Endothelial cell of umbilical vein (primary cell): ENCODE measurements around the gene SPG11. TPM values are rescaled to one million over a fixed set of nuclear protein-coding genes. Genes with fewer than 3 reads are reported as not detected.

Experiments used
- BruUV-seq: library from RNA; stranded (reverse); fragments of 400-500 nt; replicated peaks from 2 replicates; lab custom pipeline; 2021; lab: Mats Ljungman, UMichigan
- CTCF ChIA-PET: fragments of 300-600, 350-600 bp; sonication (Branson Sonifier 250); formaldehyde crosslinking; loops from one replicate; lab custom pipeline; 2021; ENCODE audit warnings: antibody characterized with exemption, inconsistent platforms; lab: Charles Lee
- POLR2A ChIA-PET: fragments of 300-600, 350-600 bp; sonication (Branson Sonifier 250); formaldehyde crosslinking; loops from one replicate; lab custom pipeline; 2021; ENCODE audit warnings: antibody characterized with exemption, inconsistent platforms; lab: Charles Lee
- DNase-seq: peaks from one replicate; pipeline ENCODE4 v3.0.0-alpha.2; 2011; ENCODE audit warnings: low read depth, low spot score
- FAIRE-seq: peaks from 2 replicates; lab custom pipeline; 2011; peaks lifted over from hg19 to GRCh38; lab: Jason Lieb, UNC
- H2AFZ ChIP-seq: 2 replicates; pipeline ENCODE4 v1.6.0; 2012; ENCODE audit warnings: low read depth, low read length, control low read depth, inconsistent platforms
- H3K27ac ChIP-seq: 2 replicates; pipeline ENCODE4 v1.5.1; 2011; ENCODE audit warnings: low read depth, mild to moderate bottlenecking, control low read depth, low read length, moderate library complexity; ENCODE audit not compliant: insufficient read depth
- H3K27me3 ChIP-seq, 2 experiments: 2 replicates each; pipeline versions ENCODE4 v1.6.0 to v1.6.1; 2011; ENCODE audit warnings: low read length in 2 of 2, mixed read lengths in 1 of 2; ENCODE audit not compliant: control insufficient read depth in 2 of 2, insufficient read depth in 2 of 2
- H3K36me3 ChIP-seq, 2 experiments: 2 replicates in 1 of 2; 3 replicates in 1 of 2; pipeline ENCODE4 v1.5.1; 2011; ENCODE audit warnings: low read length in 2 of 2, mild to moderate bottlenecking in 1 of 2, moderate library complexity in 1 of 2; ENCODE audit not compliant: control insufficient read depth in 2 of 2, insufficient read depth in 2 of 2; ENCODE audit errors: extremely low read depth in 1 of 2
- H3K4me1 ChIP-seq: 3 replicates; pipeline ENCODE4 v1.5.1; 2011; ENCODE audit warnings: mild to moderate bottlenecking, low read length; ENCODE audit not compliant: control insufficient read depth, insufficient read depth; ENCODE audit errors: extremely low read depth
- H3K4me2 ChIP-seq: 2 replicates; pipeline ENCODE4 v1.6.1; 2011; ENCODE audit warnings: low read length, control low read depth, mixed read lengths; ENCODE audit not compliant: insufficient read depth
- H3K4me3 ChIP-seq, 3 experiments: fragments of 200-600 bp in 1 of 3; sonication (generic), shearing (Covaris generic) in 1 of 3; replicated peaks in 1 of 3; 2 replicates each; pipeline ENCODE4 v1.5.1; 2011 to 2016; ENCODE audit warnings: control low read depth in 3 of 3, low read length in 3 of 3, mild to moderate bottlenecking in 2 of 3, inconsistent platforms in 1 of 3, low read depth in 1 of 3, moderate library complexity in 1 of 3; ENCODE audit not compliant: insufficient read depth in 1 of 3
- H3K79me2 ChIP-seq: 2 replicates; pipeline ENCODE4 v1.6.0; 2012; ENCODE audit warnings: low read length, inconsistent platforms; ENCODE audit not compliant: control insufficient read depth, insufficient read depth
- H3K9ac ChIP-seq: replicated peaks from 2 replicates; pipeline ENCODE3; 2011; ENCODE audit warnings: low read length, control low read depth; ENCODE audit not compliant: insufficient read depth; ENCODE audit errors: extremely low read depth
- H3K9me1 ChIP-seq: replicated peaks from 3 replicates; pipeline ENCODE4 v1.6.0; 2011; ENCODE audit warnings: mild to moderate bottlenecking, low read length; ENCODE audit not compliant: control insufficient read depth, insufficient read depth; ENCODE audit errors: extremely low read depth
- H3K9me3 ChIP-seq: replicated peaks from 2 replicates; pipeline ENCODE4 v1.5.1; 2012; ENCODE audit warnings: low read length, inconsistent platforms; ENCODE audit not compliant: control insufficient read depth, insufficient read depth
- H4K20me1 ChIP-seq: replicated peaks from 2 replicates; pipeline ENCODE3; 2011; ENCODE audit warnings: mild to moderate bottlenecking, low read length; ENCODE audit not compliant: control insufficient read depth, insufficient read depth; ENCODE audit errors: extremely low read depth
- FOS ChIP-seq: IDR thresholded peaks from 2 replicates; pipeline ENCODE4 v1.6.1; 2011; ENCODE audit warnings: mild to moderate bottlenecking, low read length, moderate library complexity, borderline replicate concordance; ENCODE audit not compliant: insufficient read depth
- JUN ChIP-seq: IDR thresholded peaks from 2 replicates; pipeline ENCODE4 v1.6.1; 2011; ENCODE audit warnings: borderline replicate concordance, low read depth; ENCODE audit not compliant: insufficient read length, insufficient read depth
- MAX ChIP-seq: IDR thresholded peaks from 2 replicates; pipeline ENCODE4 v1.6.1; 2011; ENCODE audit not compliant: insufficient read depth, insufficient read length
- POLR2A ChIP-seq: IDR thresholded peaks from 2 replicates; pipeline ENCODE4 v1.6.1; 2012; ENCODE audit warnings: low read depth, mild to moderate bottlenecking, control low read depth, low read length
- dilution Hi-C: fragments of 300-500 bp; cut with MboI; formaldehyde crosslinking; loops from one replicate; pipeline ENCODE4 v1.15.0; 2019; ENCODE audit warnings: low sequenced_read_pairs; ENCODE audit not compliant: extremely low pct_ligation_motif_present
- intact Hi-C: fragments of 100-400 bp; cut with micrococcal nuclease; formaldehyde crosslinking; loops from one replicate; pipeline ENCODE4 v1.10.0; 2022
- polyA plus RNA-seq, 4 experiments: library from polyadenylated mRNA; depleted of rRNA in 3 of 4; stranded (reverse) in 3 of 4; unstranded in 1 of 4; fragments of >200 nt; gene quantifications; 2 replicates each; pipeline versions ENCODE4 v1.2.1 to v1.2.3, GENCODE V29; 2011 to 2012; ENCODE audit warnings: missing spikeins in 1 of 4
- total RNA-seq: library from RNA; stranded (reverse); gene quantifications from 2 replicates; pipeline ENCODE4 v1.2.3, GENCODE V29; 2021

SPG11 gene
- total and polyA plus RNA-seq, 2 donors (not counting 3 experiments of a cell fraction or from before 2014, with no cell fraction given): 30.7 to 53.5 TPM

- Histone ChIP-seq H3K9me1 (no peaks in the 10 kb centered on the region), H3K27me3 (peaks cover 4 to 6% of the 10 kb centered on the region in 2 experiments), H3K4me3 (no peak overlapping the region), H4K20me1 (no peaks in the 10 kb centered on the region), H3K36me3 (no peaks in the 10 kb centered on the region), H2AFZ (no peak overlapping the region), H3K4me1 (peaks cover 9% of the 10 kb centered on the region), H3K79me2 (peaks cover 4% of the 10 kb centered on the region), H3K9me3 (no peaks in the 10 kb centered on the region), H3K9ac (no peak overlapping the region), H3K4me2 (no peak overlapping the region), H3K27ac (no peak overlapping the region)
- dilution Hi-C loops (no loop called here), intact Hi-C loops (loop anchor here (10.0 kb wide), 1 partner anchor 258 kb away; no protein-coding TSS in a partner anchor)
- TF ChIP-seq MAX (no peak), JUN (no peak), POLR2A (no peak), FOS (no peak)
- CTCF ChIA-PET: interaction anchor here (0.7 to 1.2 kb wide), 3 partner anchors 44 to 72 kb away, joined by 3 to 6 read pairs (median 5); partner anchors contain the start of gene PATL2
- DNase-seq (no peak), FAIRE-seq (no peak)
- BruUV-seq: no TSS peak
- POLR2A ChIA-PET: no interaction called here
These were observed 3.0 kb upstream of the SPG11 start for GRCh38 chr15:44666210-44667038.
